Pancreas (tissue), 10 donors: ENCODE measurements around the gene MIER2. TPM values are rescaled to one million over a fixed set of nuclear protein-coding genes. Genes with fewer than 3 reads are reported as not detected.
"Not testable (repeated sequence)": the region's sequence is repeated elsewhere in the genome, so short reads cannot be mapped to it uniquely, and the experiment has no call there.

Experiments
- ATAC-seq, 4 donors: fragments of 200-7000 bp; cut with Tn5 transposase; one replicate each; pipeline versions ENCODE4 v1.8.0 to v1.9.1; 2020; ENCODE audit warnings: mild to moderate bottlenecking in 4 of 4, moderate library complexity in 4 of 4
- DNase-seq, 6 donors: peaks; one replicate each; pipeline ENCODE4 v3.0.0-alpha.2; 2020
- FAIRE-seq: peaks from 2 replicates; lab custom pipeline; 2012; peaks lifted over from hg19 to GRCh38; lab: Jason Lieb, UNC
- H3K27ac ChIP-seq, 4 donors: fragments of 200-600 bp; sonication (generic); 1 replicate in 3 of 4; 2 replicates in 1 of 4; pipeline versions ENCODE4 v1.5.0 to v1.8.0; 2020
- H3K27me3 ChIP-seq, 4 donors: fragments of 200-600 bp; one replicate each; pipeline ENCODE4 v1.8.0; 2021
- H3K36me3 ChIP-seq, 3 donors: fragments of 200-600 bp; sonication (generic) in 1 of 3; one replicate each; pipeline versions ENCODE4 v1.5.0 to v1.8.0; 2020 to 2021
- H3K4me1 ChIP-seq, 3 donors: fragments of 200-600 bp; one replicate each; pipeline ENCODE4 v1.8.0; 2021
- H3K4me3 ChIP-seq, 4 donors: fragments of 200-600 bp; sonication (generic) in 2 of 4; one replicate each; pipeline versions ENCODE4 v1.5.0 to v1.8.0; 2020 to 2021
- H3K9me3 ChIP-seq, 4 donors: fragments of 200-600 bp; one replicate each; pipeline ENCODE4 v1.8.0; 2021
- CTCF ChIP-seq, 4 donors: fragments of 200-600 bp; sonication (generic) in 3 of 4; IDR thresholded peaks; one replicate each; pipeline versions ENCODE4 v1.5.0 to v1.8.0; 2021; ENCODE audit warnings: antibody characterized with exemption in 4 of 4
- WGBS, 2 donors: extraction: QIAGEN DNeasy Blood & Tissue Kit; methylation state at CpG; one replicate each; pipeline ENCODE4 v1.1.7; 2013; 5-methylcytosine and 5-hydroxymethylcytosine counted together
- intact Hi-C, 3 donors: fragments of 100-400 bp; cut with DNase I; formaldehyde crosslinking; loops; one replicate each; pipeline versions ENCODE4 v1.11.1 to v1.14.2; 2022
- polyA plus RNA-seq, 2 donors: library from polyadenylated mRNA; stranded (reverse); fragments of 200-250 nt; gene quantifications; one replicate each; pipeline ENCODE4 v1.2.3, GENCODE V29; 2013
- total RNA-seq, 6 donors: library from RNA; stranded (reverse); fragmentation: NEBNext Ultra II Directional in 4 of 6; extraction: Animal tissue kit (Norgen Biotek cat#: 25700) in 4 of 6; gene quantifications; one replicate each; pipeline versions ENCODE4 v1.2.1 to v1.2.4, GENCODE V29; 2021 to 2023
- donor health status: healthy with polysubstance abuse.
- donor health status: DM: no; HTN: no; CAD: no; lungs with moderate emphysema.
- donor health status: DM: no; HTN: no; CAD: no.
- donor health status: control.
- donor health status: control.
- donor health status: Bipolar disorder and iron deficiency.
- donor health status: DM: yes; HTN: yes; CAD: no.
- donor health status: DM: no; HTN: no; CAD: no.
- donor health status: DM: no; HTN: no; CAD: no.
- donor health status: DM: yes; HTN: yes; CAD: no.

Gene MIER2
- total RNA-seq (10 to 100 TPM in 2 of 6 donors, 1 to 10 TPM in 4; 6.9 to 12.9 (median 8.8) TPM), polyA plus RNA-seq (10 to 100 TPM; 18.9 to 20.1 TPM)

GRCh38 chr19:344625-345319 is at the start of gene MIER2:
TSS of gene MIER2 (minus strand) at chr19:344796. CDS start at chr19:344782, 14 bp downstream.
- peaks cover 7 to 18% (median 7%) of the 10 kb centered on the region in 3 donors for H3K4me1 ChIP-seq
- ATAC-seq = peak; percentile 96 to 98 (median 96)
- FAIRE-seq = no peak
- 6% methylated on average over 50 to 77 of the region's 77 CpGs for WGBS, 2 donors
- H3K36me3 ChIP-seq = no peaks in the 10 kb centered on the region
- DNase-seq = peak; percentile 65 to 95 (median 84)
- no peaks in the 10 kb centered on the region for H3K9me3 ChIP-seq
- no peaks in the 10 kb centered on the region for H3K27me3 ChIP-seq
- TF ChIP-seq CTCF (IDR thresholded peaks at IDR 0.05) = no peak
- peak within 1 kb of the TSS; percentile 57 to 76 (median 70) for H3K4me3 ChIP-seq
- intact Hi-C loops = no loop called here
- H3K27ac ChIP-seq = peak within 1 kb of the TSS in 1 of 4 donors; percentile 53

- H3K36me3 ChIP-seq, H3K27me3 ChIP-seq, ATAC-seq, H3K9me3 ChIP-seq, intact Hi-C loops, H3K27ac ChIP-seq, H3K4me3 ChIP-seq, FAIRE-seq, H3K4me1 ChIP-seq, DNase-seq: not testable (repeated sequence)
Observed at GRCh38 chr19:393560-393959, 49.0 kb upstream of the MIER2 start.

GRCh38 chr19:392375-392970 is 47.9 kb upstream of the MIER2 start:
- no peak for FAIRE-seq
- Histone ChIP-seq H3K27ac (no peak overlapping the region), H3K27me3 (peaks cover 0 to 3% (median 2%) of the 10 kb centered on the region in 4 donors), H3K9me3 (no peaks in the 10 kb centered on the region), H3K36me3 (no peaks in the 10 kb centered on the region), H3K4me1 (no peaks in the 10 kb centered on the region), H3K4me3 (no peak overlapping the region)
- WGBS, 2 donors = 42 to 58% methylated on average over 17 of the region's 17 CpGs
- TF ChIP-seq CTCF (IDR thresholded peaks at IDR 0.05) = no peak
- intact Hi-C loops = no loop called here
- ATAC-seq = no peak
- DNase-seq = peak in 2 of 6 donors; percentile 5 to 37

- Histone ChIP-seq H3K4me3 (no peak overlapping the region), H3K36me3 (no peaks in the 10 kb centered on the region), H3K9me3 (no peaks in the 10 kb centered on the region), H3K27me3 (peaks cover 0 to 3% (median 2%) of the 10 kb centered on the region in 4 donors), H3K27ac (no peak overlapping the region), H3K4me1 (no peaks in the 10 kb centered on the region)
- intact Hi-C loops = no loop called here
- FAIRE-seq (no peak), DNase-seq (peak in 2 of 6 donors; percentile 5 to 37), ATAC-seq (no peak)
- 68 to 78% methylated on average over 30 of the region's 30 CpGs for WGBS, 2 donors
- no peak for TF ChIP-seq CTCF (IDR thresholded peaks at IDR 0.05)
Observed at GRCh38 chr19:391726-392374, 47.3 kb upstream of the MIER2 start.

GRCh38 chr19:391207-391557 is 46.6 kb upstream of the MIER2 start:
- DNase-seq = no peak
- no peak for ATAC-seq
- Histone ChIP-seq H3K9me3 (no peaks in the 10 kb centered on the region), H3K27ac (no peak overlapping the region), H3K4me1 (no peaks in the 10 kb centered on the region), H3K4me3 (no peak overlapping the region), H3K27me3 (peaks cover 0 to 3% (median 2%) of the 10 kb centered on the region in 4 donors), H3K36me3 (no peaks in the 10 kb centered on the region)
- intact Hi-C loops = no loop called here
- WGBS, 2 donors = 57 to 70% methylated on average over 2 of the region's 2 CpGs
- FAIRE-seq = no peak
- TF ChIP-seq CTCF (IDR thresholded peaks at IDR 0.05) = no peak
